ENCODE results near the gene PARD3B. TPM values are rescaled to one million over a fixed set of nuclear protein-coding genes. Genes with fewer than 3 reads are reported as not detected.

The PARD3B gene
- polyA plus RNA-seq, 3 donors, result 36.3 to 41.4 (median 37.7) TPM

DNA sequence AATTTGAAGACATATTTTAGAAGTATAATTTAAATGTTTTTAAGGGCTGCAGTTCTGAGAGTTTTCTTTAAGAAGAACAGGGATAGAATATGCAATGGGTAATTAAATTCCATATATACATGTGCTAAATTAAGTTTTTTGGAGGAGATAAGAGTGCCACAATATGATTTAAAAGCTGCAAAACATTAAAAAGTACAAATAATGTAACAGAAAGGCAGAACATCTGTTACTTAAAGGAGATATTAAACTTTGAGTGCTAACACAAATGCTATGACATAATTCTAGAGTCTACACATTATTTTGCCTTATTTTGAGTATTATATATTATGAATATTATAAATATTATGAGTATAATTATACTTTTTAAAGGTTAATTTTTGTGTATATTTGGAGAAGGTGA is 102.4 kb downstream of the PARD3B start:
- no peak for DNase-seq (ENCODE audit: low read depth in 3 of 3, low spot score in 2 of 3)

DNA sequence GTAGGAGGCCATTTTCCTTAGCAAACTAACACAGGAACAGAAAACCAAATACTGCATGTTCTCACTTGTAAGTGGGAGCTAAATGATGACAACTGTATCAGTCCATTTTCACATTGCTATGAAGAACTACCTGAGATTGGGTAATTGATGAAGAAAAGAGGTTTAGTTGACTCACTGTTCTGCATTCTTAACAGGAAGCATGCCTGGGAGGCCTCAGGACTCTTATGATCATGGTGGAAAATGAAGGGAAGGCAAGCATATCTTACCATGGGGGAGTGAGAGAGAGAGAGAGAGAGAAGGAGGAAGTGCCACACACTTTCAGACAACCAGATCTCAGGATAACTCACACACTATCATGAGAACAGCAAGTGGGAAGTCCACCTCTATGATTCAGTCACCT is 105.3 kb downstream of the PARD3B start:
- DNase-seq (ENCODE audit: low read depth in 3 of 3, low spot score in 2 of 3), result no peak

DNA sequence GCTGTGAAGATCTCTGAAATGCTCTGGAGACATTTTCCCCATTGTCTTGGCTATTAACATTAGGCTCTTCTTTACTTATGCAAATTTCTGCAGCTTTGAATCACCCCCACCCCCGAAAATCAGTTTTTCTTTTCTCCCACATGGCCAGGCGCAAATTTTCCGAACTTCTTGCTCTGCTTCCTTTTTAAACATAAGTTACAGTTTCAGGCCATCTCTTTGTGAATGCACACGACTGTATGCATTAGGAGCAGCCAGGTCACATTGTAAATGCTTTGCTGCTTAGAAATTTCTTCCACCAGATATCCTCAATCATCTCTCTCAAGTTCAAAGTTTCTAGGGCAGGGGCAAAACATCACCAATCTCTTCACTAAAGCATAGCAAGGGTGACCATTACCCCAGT is 106.8 kb downstream of the PARD3B start:
- DNase-seq (ENCODE audit: low read depth in 3 of 3, low spot score in 2 of 3), result no peak

DNA sequence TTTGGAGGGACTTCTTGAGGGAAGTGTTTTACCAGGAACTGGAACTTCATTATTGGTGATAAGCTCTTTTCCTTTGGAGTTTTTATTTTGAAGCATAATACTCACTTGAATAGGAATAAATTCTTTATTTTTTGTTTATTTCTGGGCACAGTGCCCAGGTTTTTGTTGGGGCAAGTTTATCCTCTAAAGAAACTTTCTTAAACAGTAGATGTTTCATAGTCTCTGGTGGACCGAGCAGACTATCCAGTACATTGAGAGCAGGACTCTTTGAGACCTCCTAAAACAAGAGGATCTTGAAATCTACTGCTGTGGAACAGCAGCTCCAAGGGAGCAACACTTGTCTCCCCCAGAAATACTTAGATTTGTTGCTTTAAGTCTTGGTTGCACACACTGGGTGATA is 109.4 kb downstream of the PARD3B start:
- DNase-seq (ENCODE audit: low read depth in 3 of 3, low spot score in 2 of 3), result no peak

DNA sequence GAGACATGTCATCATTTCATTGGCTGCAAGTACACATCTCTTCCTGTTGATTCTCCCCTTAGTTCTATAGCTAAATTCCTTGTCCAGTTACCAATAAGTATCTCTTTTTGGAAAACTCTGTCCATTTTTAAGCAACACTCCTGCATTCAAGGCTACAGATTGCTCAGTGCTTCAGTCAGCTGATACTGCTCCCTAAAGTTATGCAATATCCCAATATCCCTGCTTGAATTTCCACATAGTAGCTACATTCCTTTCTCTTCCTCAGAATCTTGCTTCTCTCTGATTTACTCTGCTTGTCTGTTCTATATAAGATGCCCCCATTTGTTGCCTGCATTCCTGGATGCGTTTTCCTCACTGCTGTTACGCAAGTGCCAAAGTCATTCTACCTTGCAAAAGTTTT is 109.8 kb downstream of the PARD3B start:
- DNase-seq (ENCODE audit: low read depth in 3 of 3, low spot score in 2 of 3), result no peak

DNA sequence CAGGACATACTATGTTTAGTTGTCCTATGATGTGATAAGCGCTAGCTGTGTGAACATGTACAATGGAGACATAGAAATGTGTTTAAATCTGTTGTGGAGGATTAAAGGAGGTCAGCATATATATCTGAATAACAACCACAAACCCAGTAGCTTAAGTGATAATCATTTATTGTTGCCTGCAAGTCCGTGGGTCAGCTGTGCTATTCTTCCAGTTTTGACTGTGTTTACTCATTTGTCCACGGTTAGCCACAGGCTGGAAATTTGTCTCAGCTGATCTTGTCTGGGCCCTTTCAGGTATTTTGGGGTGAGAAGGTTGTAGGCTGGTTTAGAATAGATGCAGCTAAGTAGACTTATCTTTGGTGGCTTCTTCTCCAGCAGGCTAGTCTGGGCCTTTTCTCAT is 110.4 kb downstream of the PARD3B start:
- DNase-seq (ENCODE audit: low read depth in 3 of 3, low spot score in 2 of 3), result no peak

DNA sequence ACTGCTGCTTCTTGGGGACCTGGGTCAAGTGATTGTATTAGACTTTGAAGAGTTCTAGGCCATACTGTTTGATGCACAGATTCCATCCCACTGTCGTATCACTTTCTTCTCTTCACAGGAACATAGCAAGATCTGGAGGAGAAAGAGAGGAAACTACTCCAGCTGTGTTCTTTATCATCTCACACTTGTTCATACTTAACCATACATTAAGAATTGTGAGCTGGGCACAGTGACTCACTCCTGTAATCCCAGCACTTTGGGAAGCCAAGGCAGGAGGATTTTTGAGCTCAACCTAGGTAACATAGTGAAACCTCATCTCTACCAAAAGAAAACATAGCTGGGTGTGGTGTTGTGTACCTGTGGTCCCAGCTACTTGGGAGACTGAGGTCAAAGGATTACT is 111.7 kb downstream of the PARD3B start:
- DNase-seq (ENCODE audit: low read depth in 3 of 3, low spot score in 2 of 3), result no peak

DNA sequence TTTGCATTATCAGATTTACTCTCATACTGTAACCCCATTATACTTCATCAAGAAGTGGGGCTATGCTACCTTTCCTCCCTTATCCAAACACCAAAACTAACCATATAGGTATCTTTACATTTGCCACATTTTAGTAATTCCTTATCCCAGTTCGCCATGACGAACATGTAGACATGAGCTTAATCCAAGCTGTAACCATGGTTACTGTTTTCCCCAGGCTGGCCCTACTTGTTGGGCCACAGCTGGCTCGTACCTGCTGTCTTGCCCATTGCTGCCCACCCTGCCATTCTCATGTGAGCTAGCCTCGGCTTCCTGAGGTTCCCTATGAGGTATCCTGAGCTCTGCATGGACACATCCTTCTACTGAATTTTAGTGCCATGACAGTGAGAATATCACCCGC is 117.7 kb downstream of the PARD3B start:
- no peak for DNase-seq (ENCODE audit: low read depth in 3 of 3, low spot score in 2 of 3)

DNA sequence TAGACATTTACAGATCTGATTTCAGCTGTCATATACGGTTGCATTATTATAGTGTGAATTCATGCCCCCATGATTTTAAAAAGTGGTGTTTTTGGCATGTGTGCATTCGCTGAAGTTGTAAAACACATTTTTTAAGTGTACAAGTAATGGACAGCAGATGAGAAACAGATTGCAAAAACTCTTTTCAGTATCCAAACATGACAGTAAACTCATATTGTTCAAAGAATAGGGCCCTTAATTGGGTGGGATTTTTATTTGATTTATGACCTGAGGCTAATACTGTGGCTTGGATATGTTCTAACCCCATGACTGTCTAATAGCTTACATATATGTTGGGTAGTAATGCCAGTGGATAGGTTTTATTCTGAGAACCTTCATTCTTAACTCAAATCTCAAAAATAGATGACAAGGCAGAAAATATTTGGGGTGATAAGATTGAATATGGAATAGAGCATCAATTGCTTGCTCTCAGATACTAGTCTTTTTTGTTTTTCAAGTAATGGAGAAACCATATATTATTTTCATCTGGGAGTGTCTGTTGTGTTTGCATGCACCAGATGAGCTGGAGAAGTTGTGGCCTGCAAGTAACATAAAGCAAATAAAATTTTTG is 118.6 kb downstream of the PARD3B start:
- DNase-seq (ENCODE audit: low read depth in 3 of 3, low spot score in 2 of 3), result no peak

DNA sequence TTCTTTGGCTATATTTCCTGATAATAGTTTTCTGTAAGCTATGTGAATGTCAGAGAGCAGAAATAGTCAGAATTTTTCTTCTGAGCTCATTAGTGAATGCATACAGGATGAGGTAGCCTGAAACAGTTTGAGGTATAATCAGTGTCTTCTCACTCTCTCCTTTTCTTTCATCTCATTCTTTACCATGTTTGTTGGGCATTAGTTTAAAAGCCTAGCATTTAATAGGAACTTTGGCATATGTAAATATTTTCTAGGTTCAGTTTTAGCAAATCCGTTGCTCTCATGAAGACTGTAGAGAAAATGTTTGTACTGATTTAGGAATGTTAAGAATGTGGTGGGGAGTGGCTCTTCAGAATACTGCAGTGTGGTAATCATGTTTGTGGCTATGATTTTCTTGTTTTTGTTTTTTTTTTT is 119.4 kb downstream of the PARD3B start:
- no peak for DNase-seq (ENCODE audit: low read depth in 3 of 3, low spot score in 2 of 3)

DNA sequence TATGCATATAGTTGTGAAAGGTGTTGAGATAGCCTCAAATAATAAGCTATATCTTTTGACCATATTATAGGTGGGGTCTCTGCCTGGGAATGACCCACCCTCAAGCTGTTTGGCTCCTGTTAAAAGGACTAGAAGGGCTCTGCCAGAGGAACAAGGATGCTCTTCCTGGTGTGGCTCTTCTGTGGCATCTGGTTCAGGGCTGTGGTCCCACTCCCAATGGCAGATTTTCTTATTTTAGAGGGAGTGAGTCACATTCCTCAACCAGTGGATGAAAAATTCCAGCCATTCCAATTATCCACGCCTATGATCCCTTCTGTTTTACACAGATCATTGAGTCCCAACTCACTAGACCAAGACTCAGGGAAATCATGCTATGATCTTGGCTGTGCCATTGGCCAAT is 119.9 kb downstream of the PARD3B start:
- no peak for DNase-seq (ENCODE audit: low read depth in 3 of 3, low spot score in 2 of 3)

DNA sequence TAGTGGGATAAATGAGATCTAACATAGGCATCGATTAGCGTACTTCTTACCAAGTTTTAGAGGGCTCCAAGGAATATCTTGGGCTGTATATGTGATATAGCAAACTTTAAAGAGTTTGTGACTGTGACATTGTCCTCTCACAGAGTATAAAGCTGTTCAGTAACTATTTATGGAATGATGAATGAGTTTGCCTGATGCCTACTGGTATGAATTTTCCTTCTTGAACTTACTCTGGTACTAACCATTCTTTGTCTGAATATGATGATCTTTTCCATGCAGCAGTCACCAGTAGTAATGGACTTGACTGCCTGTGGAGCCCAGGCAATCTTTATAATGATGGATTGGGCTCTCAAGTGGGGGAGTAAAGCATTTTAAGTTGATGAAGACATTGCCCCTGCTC is 120.5 kb downstream of the PARD3B start:
- no peak for DNase-seq (ENCODE audit: low read depth in 3 of 3, low spot score in 2 of 3)

DNA sequence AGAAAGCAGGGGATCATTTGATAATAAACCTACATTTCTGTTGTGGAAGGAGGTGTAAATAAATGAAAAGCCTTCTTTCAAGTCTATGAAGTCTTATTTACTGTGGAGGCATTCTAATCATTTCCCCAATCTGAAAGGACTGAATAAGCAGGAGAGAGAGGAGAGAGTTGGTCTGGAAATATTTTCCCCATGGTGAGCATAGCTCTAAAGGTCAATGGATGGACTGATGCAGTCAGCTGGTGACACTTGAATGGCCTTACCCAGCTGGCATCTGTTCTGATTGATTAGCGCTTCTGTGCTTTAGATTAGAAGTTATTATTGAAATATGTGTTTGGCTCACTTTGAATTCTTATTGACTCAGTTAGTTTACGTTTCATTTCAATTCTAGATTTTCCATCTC is 122.7 kb downstream of the PARD3B start:
- no peak for DNase-seq (ENCODE audit: low read depth in 3 of 3, low spot score in 2 of 3)

DNA sequence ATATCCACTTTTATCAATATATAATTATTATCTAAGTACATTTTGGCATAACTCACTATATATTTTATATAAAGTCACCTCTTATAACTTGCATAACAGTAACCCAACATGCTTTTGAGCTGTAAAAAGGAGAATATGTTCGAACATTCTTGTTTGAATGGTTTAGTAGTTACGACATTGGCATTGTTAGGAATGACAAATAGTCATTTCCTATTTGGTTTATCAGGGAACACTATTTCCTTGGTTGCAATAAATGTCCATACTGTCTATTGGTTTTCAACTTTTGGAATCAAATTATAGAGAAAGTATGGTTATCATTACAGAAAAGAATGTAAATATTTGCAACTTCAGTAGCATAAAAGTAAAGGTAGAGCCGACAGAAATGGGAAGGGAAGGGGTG is 124.1 kb downstream of the PARD3B start:
- DNase-seq (ENCODE audit: low read depth in 3 of 3, low spot score in 2 of 3), result no peak

DNA sequence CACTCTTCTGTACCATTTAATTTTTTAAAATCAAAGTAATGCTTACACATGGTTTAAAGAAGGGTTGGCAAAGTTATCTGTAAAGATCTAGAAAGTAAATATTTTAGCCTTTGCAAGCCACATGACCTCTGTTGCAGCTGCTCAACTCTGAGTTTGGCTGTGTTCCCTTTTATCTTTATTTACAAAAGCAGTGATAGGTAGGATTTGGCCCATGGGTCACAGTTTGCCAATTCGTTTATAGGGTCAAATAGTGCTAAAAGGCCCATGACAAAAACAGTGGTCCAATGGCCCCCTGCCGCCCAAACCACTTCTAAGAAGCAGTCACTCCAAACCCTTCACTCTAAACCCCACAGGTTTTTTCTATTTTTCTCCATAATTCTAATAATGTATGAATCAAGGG is 124.8 kb downstream of the PARD3B start:
- DNase-seq (ENCODE audit: low read depth in 3 of 3, low spot score in 2 of 3), result no peak

DNA sequence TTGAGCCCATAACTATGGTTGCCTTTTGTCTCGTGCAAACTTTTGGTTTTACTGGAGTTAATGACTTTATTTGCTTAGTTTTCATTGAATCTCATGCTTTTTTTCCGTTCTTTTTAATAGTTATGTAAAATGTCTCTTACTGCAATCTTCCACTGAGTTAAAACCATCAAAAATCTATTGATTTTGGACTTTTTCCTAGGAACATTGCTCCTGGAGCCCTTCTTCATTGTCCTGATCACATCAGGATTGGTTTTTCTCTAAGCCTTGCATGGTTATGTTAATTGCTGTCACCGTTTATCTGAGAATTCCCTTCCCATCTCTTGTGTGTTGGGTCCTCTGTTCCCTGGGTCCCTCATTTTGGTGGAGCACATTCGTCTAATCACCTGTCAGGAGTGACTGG is 125.5 kb downstream of the PARD3B start:
- no peak for DNase-seq (ENCODE audit: low read depth in 3 of 3, low spot score in 2 of 3)

DNA sequence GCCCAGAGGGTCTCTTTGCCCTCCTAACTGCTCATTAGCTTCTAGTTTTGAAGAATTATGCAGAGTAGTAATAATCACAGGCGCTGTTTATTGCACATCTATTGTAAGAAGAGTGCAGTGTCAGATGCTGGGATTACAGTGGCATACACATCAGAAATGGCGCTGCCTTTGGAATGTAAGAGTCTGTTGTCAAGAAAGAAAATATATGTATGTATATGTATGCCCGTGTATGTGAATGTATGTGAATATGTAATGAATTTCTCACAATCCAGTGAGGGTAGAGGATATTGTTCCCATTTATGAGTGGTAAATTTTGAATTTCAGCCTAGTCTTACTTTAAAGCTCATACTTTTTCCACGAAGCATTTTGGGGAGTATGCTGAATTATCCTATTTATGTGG is 127.5 kb downstream of the PARD3B start:
- DNase-seq (ENCODE audit: low read depth in 3 of 3, low spot score in 2 of 3), result no peak

DNA sequence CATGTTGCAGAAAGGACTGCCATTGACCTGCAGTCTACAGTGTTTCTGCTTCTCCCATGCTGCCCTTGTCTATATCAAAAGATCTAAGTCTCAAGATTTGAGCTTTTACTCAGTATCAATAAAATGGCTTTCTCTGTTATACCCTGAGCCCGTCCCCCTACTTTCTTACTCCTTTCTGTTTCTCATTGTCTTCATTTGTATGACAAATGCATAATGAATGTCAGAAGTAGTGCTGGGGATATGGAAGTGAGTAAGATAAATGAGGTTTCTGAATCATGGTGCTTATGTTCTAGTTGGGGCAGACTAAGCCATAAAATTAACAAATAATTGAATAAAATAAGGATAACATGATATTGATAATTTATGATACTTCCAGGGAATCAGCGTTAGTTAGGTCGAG is 128.6 kb downstream of the PARD3B start:
- DNase-seq (ENCODE audit: low read depth in 3 of 3, low spot score in 2 of 3), result no peak

DNA sequence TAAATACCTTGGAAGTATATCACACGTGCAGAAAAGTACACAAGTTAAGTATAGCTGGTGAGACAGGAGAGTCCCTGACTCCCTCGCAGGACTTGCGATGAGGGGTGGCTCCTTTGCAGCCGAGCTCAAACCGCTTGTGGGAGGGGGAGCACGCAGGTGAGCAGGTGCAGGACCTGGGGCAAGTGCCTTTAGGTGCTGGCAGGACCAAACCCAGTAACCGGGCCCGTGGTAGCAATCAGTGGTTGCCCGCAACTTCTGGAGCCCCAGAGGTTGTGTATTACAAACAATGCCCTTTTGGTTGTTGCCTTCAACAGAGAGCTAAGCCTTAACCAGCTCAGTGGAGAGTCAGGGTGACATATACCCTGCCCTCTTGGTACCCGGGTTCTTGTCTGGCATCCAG is 132.8 kb downstream of the PARD3B start:
- DNase-seq (ENCODE audit: low read depth in 3 of 3, low spot score in 2 of 3), result no peak

DNA sequence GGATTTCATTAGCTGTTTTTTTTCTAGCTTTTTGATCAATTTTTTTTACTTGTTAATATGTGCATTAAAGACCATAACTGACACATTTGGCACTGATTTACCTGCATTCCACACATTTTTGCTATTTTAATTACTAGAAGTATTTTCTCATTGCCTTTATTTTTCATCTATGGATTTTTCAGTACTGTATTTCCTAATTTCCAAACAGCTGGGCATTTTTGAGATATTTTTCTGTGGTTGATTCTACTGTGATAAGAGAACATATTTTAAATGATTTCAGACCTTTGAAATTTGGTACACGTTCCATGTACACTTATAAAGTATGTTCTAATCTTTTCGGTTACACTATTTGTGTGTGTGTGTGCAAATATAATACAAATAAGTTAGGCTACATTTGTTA is 135.3 kb downstream of the PARD3B start:
- DNase-seq (ENCODE audit: low read depth in 3 of 3, low spot score in 2 of 3), result no peak

DNA sequence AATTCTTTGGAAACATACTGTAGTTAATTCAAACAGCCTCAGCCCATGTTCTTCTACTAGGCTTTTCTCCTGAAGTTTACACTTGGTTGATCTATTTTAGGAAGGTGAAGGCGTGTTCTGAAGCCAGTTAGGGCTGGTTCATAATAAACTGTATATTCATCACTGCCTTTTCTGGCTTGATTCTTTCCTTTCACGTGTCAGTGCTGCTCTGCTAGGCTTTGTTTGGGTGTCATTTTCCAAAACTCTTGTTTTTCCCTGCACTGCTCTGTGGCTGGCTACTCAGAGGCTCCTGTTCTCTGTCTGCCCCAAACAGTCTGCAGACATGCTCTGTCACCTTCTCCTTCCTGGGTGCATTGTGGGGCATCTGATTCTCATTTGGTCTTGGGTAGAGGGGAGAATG is 136.1 kb downstream of the PARD3B start:
- DNase-seq (ENCODE audit: low read depth in 3 of 3, low spot score in 2 of 3), result no peak

DNA sequence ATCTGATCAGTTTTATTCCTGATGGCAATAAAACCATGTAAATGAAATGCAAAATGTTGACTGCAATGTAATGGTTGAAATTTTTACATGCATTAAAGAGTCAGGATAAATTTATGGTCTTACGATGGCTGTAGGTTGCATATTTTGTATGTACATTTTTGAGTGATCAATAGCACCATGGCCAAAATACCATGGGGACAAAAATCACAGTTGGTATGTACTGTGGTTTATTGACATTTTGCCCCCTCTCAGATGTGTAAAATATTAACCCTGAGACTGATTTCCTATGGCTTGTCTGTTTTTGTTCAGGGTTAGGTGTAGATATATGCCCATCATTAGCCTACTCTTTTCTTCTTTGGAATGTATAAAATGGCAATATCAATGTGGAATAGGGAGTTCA is 138.1 kb downstream of the PARD3B start:
- no peak for DNase-seq (ENCODE audit: low read depth in 3 of 3, low spot score in 2 of 3)

DNA sequence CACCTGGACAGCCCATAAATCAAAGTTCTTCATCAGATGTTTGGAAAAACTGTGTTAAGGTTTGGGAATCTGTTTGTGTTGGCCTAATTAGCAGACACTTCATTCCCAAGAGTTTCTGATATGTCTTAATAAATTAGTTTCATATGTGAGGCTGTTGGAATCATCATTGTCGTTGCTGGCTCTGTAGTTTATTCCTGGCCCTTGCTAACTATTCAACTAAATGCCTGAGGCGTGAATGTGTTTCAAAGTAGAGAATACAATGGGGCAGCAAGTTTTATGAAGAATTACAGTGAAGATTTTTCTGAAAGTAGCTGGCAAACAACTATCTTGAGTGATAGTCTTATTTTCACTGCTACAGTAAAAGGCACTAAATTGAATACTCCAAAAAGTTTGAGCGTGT is 141.1 kb downstream of the PARD3B start:
- DNase-seq (ENCODE audit: low read depth in 3 of 3, low spot score in 2 of 3), result no peak

DNA sequence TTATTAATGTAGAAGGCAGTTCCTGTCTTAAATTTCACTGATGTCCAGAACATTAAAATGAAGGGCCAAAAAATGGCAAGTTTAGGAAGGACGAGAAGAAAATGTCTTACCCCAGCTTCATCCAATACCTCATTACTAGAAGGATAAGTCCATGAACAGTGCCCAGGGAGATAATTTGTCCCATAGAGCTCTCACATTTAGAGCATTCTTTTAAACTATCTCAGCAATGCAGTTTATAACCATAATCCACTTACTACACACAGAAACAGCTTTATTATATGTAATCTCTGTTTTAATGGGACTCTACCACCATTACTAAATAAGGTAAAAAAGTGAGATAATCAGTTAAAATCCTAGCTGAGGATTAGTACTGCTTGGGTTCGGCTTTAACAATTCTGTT is 142.5 kb downstream of the PARD3B start:
- DNase-seq (ENCODE audit: low read depth in 3 of 3, low spot score in 2 of 3), result no peak
